PFSK-1 (cell line): Measurements from ENCODE around the gene EPAS1. TPM values are rescaled to one million over a fixed set of nuclear protein-coding genes. Genes with fewer than 3 reads are reported as not detected.

ENCODE experiments used
- FOXP2 ChIP-seq: optimal IDR thresholded peaks from 2 replicates; pipeline ENCODE3; 2011; ENCODE audit warnings: borderline replicate concordance, control low read depth, inconsistent platforms; ENCODE audit not compliant: insufficient read depth; ENCODE audit errors: extremely low read length, extremely low read depth
- POLR2AphosphoS5 ChIP-seq: IDR thresholded peaks from 2 replicates; pipeline ENCODE4 v1.6.1; 2012; ENCODE audit warnings: low read depth, mild to moderate bottlenecking, control low read depth, low read length, moderate library complexity
- SIN3A ChIP-seq: IDR thresholded peaks from 2 replicates; pipeline ENCODE4 v1.6.1; 2012; ENCODE audit warnings: mild to moderate bottlenecking, low read length, moderate library complexity, borderline replicate concordance; ENCODE audit not compliant: insufficient read depth
- TAF1 ChIP-seq: IDR thresholded peaks from 2 replicates; pipeline ENCODE4 v1.6.1; 2012; ENCODE audit warnings: low read length, control low read depth, borderline replicate concordance; ENCODE audit not compliant: insufficient read depth
- polyA plus RNA-seq: library from polyadenylated mRNA; unstranded; fragments of >200 nt; gene quantifications from one replicate; pipeline ENCODE4 v1.2.1, GENCODE V29; 2012; ENCODE audit warnings: low read depth, missing spikeins; ENCODE audit not compliant: insufficient read length
- TF ChIP-seq, protein P1 (sequence below), 2 experiments: IDR thresholded peaks; 2 replicates each; pipeline versions ENCODE4 v1.6.1 to v1.8.0; 2011 to 2012; ENCODE audit warnings: low read depth in 2 of 2, low read length in 2 of 2, control low read depth in 1 of 2, inconsistent platforms in 1 of 2, mild to moderate bottlenecking in 1 of 2, moderate library complexity in 1 of 2; ENCODE audit not compliant: insufficient read depth in 1 of 2

Gene EPAS1
- 236 TPM for polyA plus RNA-seq

DNA sequence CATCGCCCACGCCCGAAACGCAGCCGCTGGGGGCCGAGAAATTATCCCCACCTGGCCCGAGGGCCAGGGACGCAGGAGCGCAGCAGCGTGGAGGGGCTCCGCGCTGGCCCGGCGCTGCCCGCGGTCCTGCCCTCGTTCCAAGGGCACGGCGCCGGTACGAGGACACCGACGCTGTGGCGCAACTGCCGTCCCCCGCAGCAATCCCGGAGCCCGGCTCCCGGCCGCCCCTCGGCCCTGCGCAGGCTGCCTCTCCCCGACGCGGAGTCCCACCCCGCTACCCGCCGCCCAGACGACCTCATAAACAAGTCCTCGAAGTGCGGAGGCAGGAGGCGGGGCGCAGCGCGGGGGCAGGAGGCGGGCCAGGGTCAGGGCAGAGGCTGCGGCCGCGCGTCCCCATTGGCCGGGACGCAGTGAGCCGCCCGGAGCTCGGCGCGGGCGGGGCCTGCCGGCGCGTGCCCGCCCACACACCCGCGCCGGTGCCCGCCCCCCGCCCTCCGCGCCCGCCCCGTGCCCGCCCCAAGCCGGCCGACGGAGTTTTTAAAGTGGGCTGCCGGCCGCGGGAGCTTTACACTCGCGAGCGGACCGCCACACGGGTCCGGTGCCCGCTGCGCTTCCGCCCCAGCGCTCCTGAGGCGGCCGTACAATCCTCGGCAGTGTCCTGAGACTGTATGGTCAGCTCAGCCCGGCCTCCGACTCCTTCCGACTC is at the start of gene EPAS1:
TSS of gene EPAS1 (plus strand) at position 568 of the 706 bp plus-strand sequence. CDS start 505 bp downstream, outside the sequence.
- TF ChIP-seq, protein P1, sequence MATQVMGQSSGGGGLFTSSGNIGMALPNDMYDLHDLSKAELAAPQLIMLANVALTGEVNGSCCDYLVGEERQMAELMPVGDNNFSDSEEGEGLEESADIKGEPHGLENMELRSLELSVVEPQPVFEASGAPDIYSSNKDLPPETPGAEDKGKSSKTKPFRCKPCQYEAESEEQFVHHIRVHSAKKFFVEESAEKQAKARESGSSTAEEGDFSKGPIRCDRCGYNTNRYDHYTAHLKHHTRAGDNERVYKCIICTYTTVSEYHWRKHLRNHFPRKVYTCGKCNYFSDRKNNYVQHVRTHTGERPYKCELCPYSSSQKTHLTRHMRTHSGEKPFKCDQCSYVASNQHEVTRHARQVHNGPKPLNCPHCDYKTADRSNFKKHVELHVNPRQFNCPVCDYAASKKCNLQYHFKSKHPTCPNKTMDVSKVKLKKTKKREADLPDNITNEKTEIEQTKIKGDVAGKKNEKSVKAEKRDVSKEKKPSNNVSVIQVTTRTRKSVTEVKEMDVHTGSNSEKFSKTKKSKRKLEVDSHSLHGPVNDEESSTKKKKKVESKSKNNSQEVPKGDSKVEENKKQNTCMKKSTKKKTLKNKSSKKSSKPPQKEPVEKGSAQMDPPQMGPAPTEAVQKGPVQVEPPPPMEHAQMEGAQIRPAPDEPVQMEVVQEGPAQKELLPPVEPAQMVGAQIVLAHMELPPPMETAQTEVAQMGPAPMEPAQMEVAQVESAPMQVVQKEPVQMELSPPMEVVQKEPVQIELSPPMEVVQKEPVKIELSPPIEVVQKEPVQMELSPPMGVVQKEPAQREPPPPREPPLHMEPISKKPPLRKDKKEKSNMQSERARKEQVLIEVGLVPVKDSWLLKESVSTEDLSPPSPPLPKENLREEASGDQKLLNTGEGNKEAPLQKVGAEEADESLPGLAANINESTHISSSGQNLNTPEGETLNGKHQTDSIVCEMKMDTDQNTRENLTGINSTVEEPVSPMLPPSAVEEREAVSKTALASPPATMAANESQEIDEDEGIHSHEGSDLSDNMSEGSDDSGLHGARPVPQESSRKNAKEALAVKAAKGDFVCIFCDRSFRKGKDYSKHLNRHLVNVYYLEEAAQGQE (IDR thresholded peaks at IDR 0.05; ENCODE audit: insufficient read depth in 1 of 2, low read depth in 2 of 2, low read length in 2 of 2): peak; percentile 50 to 72; a peak in 3 of 4 replicates
- TF ChIP-seq FOXP2 (no peak), TAF1 (peak; percentile 95), POLR2AphosphoS5 (peak; percentile 94), SIN3A (0 out of 2 replicates have a peak, but pooled peaks have one; percentile 5)

DNA sequence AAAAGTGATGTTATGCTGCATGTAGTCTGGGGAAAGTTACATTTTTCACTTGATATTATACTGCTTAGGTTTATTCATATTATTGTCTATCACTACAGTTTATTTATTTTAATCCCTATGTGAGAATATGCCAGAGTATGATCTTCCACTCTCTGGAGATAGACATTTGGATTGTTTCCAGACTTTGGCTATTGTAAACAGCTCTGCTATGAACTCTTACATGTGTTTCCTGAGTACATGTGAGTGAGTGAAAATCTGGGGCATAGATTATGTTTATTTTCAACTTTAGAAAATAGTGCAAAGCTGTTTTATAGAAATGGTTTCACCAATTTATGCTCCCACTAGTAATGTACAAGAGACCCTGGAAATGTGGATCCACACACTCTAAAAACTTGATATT is 49.0 kb upstream of the EPAS1 start:
- TF ChIP-seq POLR2AphosphoS5: no peak
- no peak for TF ChIP-seq SIN3A
- no peak for TF ChIP-seq TAF1
- TF ChIP-seq, protein P1 (IDR thresholded peaks at IDR 0.05; ENCODE audit: insufficient read depth in 1 of 2, low read depth in 2 of 2, low read length in 2 of 2): no peak
- no peak for TF ChIP-seq FOXP2

DNA sequence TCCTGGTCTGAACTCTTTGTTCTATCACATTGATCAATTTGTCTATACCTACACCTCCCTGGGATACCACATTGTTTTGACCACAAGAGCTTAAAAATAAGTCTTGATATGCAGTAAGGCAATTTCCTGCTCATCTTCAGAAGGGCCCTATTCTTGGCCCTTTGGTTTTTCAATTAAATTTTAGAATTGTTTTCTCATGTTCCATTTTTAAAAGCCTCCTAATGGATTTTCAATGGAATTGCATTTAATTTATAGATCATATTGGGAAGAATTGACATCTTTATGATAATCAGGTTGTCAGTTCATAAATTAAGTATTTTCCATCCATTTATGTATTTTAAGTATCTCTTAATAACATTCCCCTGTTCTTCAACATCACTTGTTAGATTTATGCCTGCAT is 47.6 kb upstream of the EPAS1 start:
- TF ChIP-seq FOXP2: no peak
- no peak for TF ChIP-seq SIN3A
- TF ChIP-seq, protein P1 (IDR thresholded peaks at IDR 0.05; ENCODE audit: insufficient read depth in 1 of 2, low read depth in 2 of 2, low read length in 2 of 2): no peak
- no peak for TF ChIP-seq POLR2AphosphoS5

DNA sequence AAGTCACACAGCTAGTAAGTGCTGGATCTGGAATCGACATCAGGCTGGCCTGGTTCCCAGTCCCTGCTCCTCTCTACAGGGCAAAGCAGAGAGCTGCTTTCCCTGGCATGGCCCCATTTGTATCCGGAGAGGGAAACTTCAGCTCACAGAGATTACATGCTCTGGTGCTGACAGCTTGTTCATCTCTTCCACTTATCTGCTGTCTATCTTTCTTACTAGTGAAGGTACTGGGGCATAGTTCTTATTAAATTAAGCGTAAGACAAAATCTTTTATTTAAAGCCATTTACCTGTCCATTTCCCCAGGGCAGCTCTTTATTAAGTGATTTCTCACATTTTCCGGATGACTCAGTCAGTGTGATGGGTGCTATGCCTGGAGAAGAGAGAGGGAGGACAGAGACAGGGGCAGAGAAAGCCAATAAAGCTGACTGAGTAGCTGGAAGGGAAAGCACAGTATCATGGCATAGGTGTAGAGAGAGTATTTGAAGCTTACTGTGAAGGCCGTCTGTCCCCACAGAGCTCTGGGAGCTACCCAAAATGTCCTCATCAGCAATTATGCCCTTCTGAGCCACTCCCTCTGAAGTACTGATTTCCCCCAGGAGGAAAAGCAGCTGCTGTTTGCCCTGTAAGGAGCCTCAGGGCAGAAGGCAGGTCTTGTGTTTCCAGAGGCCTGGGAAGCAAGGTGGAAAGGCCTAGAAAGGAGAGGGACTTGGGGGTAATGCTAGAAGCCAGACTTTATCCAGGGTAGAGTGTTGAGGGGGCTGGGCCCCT is 44.1 kb upstream of the EPAS1 start:
- no peak for TF ChIP-seq FOXP2
- TF ChIP-seq TAF1: no peak
- no peak for TF ChIP-seq SIN3A
- TF ChIP-seq, protein P1 (IDR thresholded peaks at IDR 0.05; ENCODE audit: insufficient read depth in 1 of 2, low read depth in 2 of 2, low read length in 2 of 2): no peak
- TF ChIP-seq POLR2AphosphoS5: no peak
